NAMALWA (cell line): ENCODE results near the gene NMNAT1.
A peak's percentile ranks its signal among the peaks of the same experiment; 100 is the strongest.
"Not testable (repeated sequence)": the region's sequence is repeated elsewhere in the genome, so short reads cannot be mapped to it uniquely, and the experiment has no call there.

Experiments used
- DNase-seq: peaks from one replicate; pipeline ENCODE4 v3.0.0-alpha.2; 2015; ENCODE audit warnings: low spot score

The NMNAT1 gene

DNA sequence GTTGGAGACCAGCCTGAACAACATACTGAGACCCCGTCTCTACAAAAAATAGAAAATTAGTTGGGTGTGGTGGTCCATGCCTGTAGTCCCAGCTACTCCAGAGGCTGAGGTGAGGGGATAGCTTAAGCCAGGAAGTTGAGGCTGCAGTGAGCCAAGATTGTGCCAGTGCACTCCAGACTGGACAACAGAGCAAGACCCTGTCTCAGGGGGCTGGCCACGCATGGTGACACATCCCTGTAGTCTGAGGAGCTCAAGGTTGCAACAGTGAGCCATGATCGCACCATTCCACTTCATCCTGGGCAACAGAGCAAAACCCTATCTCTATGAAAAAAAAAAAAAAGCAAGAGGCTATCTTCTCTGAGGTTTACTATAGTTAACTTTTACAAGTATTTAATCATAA is 76.8 kb downstream of the NMNAT1 start:
- no peak for DNase-seq

DNA sequence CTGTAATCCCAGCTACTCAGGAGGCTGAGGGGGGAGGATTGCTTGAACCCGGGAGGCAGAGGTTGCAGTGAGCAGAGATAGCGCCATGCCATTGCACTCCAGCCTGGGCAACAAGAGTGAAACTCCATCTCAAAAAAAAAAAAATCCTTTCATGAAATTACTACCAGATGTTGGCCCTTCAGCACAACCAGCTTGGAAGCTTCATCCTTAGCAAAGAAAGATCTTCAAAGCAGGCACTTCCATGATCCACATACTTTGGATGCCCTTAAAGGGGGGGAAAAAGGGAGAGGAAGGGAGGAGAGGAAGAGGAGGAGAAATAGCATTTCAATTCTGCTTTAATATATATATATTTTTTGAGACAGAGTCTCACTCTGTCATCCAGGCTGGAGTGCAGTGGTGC is 77.4 kb downstream of the NMNAT1 start:
- not testable (repeated sequence) for DNase-seq

GRCh38 chr1:10021992-10022391 is 78.7 kb downstream of the NMNAT1 start:
- DNase-seq = not testable (repeated sequence)

DNA sequence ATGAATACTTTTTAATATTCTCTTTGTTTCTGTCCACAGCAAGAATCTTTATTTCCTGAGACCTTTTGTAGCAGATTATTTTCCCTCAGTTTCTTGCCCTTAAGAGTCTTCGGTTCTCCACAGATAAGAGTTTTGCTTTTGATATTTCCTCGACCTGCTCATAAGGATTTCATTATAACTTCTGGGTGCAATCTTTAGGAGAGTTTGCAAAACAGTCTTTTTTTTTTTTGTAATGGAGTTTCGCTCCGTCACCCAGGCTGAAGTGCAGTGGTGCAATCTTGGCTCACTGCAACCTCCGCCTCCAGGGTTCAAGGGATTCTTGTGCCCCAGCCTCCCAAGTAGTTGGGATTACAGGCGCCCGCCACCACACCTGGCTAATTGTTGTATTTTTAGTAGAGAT is 79.4 kb downstream of the NMNAT1 start:
- DNase-seq = no peak

GRCh38 chr1:10025354-10025753 is 82.1 kb downstream of the NMNAT1 start:
- DNase-seq = no peak

GRCh38 chr1:10027027-10027426 is 83.8 kb downstream of the NMNAT1 start:
- DNase-seq = no peak

DNA sequence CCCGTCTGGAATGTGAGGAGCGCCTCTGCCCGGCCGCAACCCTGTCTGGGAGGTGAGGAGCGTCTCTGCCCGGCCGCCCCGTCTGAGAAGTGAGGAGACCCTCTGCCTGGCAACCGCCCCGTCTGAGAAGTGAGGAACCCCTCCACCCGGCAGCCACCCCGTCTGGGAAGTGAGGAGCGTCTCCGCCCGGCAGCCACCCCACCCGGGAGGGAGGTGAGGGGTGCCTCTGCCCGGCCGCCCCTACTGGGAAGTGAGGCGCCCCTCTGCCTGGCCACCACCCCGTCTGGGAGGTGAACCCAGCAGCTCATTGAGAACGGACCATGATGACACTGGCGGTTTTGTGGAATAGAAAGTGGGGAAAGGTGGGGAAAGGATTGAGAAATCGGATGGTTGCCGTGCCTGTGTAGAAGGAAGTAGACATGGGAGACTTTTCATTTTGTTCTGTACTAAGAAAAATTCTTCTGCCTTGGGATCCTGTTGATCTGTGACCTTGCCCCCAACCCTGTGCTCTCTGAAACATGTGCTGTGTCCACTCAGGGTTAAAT is 85.8 kb downstream of the NMNAT1 start:
- DNase-seq = not testable (repeated sequence)

DNA sequence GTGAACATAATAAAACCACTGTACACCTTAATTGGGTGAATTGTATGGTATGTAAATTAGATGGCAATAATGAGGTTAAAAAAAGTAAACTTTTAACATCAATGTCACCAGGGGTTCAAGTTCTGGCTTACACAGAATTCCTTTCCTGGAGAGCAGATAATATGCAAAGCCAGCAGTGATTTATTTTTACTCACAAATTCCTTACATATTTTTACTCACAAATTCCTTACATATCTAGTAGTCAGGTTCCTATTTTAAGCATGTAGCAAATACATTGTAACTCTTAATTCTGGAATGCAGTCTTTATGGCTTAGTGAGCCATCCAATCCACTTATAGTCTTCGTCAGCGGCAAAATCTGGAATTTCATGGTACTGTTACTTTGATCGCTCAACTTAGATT is 88.2 kb downstream of the NMNAT1 start:
- no peak for DNase-seq

DNA sequence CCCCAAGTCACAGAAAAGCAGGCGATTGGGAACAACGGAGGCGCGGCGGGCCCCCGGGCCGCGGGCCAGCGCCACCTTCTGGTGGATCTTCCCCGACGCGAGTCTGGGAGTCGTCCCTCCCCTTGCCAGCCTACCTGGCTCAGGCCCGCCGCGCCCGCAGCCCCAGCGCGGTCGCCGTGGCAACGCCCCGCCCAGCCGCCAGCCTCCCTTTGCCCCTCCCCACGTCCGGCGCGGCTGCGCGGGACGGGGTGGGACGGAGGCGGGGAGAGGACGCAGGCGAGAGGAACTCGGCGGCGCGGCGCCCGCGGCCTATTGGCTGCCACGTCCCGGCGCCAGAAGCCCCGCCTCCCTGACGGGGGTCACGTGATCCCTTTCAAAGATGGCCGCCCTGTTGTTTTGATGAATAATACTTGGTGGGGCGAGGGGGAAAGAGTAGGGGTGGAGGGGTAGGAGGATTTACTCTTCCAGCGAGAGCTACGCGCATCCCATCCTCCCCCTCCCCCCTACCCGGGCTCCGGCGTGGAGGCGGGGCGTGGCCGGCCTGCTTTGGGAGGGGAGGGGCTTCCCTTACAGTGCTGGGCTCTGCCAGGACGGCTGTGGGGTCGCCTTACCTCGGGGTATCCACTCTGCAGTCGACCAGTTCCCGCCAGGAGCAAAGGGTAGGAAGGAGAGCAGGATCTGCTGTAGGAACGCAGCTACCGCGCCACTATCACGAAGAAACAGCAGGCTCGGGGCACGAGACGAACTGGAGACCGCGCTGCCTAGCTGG is 89.5 kb downstream of the NMNAT1 start, which contains the start of gene UBE4B:
Gene UBE4B (plus strand): TSS at position 369 of the 769 bp plus-strand sequence. CDS start 713 bp downstream, outside the sequence.
- peak; percentile 100 for DNase-seq

- DNase-seq = peak; percentile 84
These were observed 90.1 kb downstream of the NMNAT1 start for GRCh38 chr1:10033359-10033845.
